ENCODE data around the gene DISP2. TPM values are rescaled to one million over a fixed set of nuclear protein-coding genes. Genes with fewer than 3 reads are reported as not detected.

Gene DISP2
- total RNA-seq, 1 experiment from 2014 or later = 0.43 TPM

- no peak overlapping the region for H3K4me3 ChIP-seq
- peaks cover 8% of the 10 kb centered on the region; the same call in 1 of the 2 replicates for H3K36me3 ChIP-seq
- no peak for DNase-seq
Measured at GRCh38 chr15:40416056-40416455, 58.0 kb downstream of the DISP2 start.

DNA sequence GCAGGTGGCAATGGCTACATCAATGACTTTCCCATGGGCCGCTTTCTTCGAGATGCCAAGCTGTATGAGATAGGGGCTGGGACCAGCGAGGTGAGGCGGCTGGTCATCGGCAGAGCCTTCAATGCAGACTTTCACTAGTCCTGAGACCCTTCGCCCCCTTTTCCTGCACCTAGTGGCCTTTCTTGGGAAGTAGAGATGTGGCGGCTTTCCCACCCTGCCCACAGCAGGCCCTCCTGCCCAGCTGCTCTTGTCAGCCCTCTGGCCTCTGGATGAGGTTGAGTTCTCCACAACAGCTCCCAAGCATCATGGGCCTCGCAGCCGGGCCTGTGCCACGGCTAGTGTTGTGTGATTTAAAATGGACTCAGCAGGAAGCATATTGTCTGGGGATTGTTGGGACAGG is 60.1 kb downstream of the DISP2 start:
- no peak for DNase-seq
- Histone ChIP-seq H3K27me3 (no peaks in the 10 kb centered on the region), H3K4me3 (no peak overlapping the region), H3K36me3 (peaks cover 3% of the 10 kb centered on the region; the same call in 1 of the 2 replicates), H3K9me3 (no peaks in the 10 kb centered on the region)

More at GRCh38 chr15:40416056-40416455, 58.0 kb downstream of the DISP2 start:
- H3K27me3 ChIP-seq = no peaks in the 10 kb centered on the region
- no peaks in the 10 kb centered on the region for H3K9me3 ChIP-seq

- H3K4me3 ChIP-seq = no peak overlapping the region
- DNase-seq = no peak
- no peaks in the 10 kb centered on the region for H3K27me3 ChIP-seq
- no peaks in the 10 kb centered on the region for H3K36me3 ChIP-seq
- H3K9me3 ChIP-seq = no peaks in the 10 kb centered on the region
Measured at GRCh38 chr15:40420071-40420713, 62.2 kb downstream of the DISP2 start.

DNA sequence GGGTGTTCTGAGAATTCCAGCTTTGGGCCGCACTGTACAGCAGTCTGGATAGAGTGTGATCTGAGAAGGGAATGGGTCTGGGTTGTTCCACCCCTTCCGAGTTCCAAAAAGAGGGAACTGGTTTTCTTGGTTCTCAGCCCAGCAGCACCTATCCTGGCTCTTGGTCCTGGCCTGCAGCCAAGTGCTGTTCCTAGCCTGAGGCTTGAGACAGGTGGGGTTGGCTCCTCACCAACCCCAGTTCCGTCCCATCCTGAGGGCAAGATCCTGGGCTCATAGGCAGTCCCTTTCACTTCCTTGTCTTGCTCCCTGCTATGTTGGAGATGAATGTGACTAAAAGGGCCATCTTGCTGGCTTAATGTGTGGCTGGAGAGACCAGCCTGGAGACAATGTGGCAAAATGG is 62.8 kb downstream of the DISP2 start:
- no peaks in the 10 kb centered on the region for H3K27me3 ChIP-seq
- no peak for DNase-seq
- H3K4me3 ChIP-seq = no peak overlapping the region
- H3K9me3 ChIP-seq = no peaks in the 10 kb centered on the region
- H3K36me3 ChIP-seq = no peaks in the 10 kb centered on the region

DNA sequence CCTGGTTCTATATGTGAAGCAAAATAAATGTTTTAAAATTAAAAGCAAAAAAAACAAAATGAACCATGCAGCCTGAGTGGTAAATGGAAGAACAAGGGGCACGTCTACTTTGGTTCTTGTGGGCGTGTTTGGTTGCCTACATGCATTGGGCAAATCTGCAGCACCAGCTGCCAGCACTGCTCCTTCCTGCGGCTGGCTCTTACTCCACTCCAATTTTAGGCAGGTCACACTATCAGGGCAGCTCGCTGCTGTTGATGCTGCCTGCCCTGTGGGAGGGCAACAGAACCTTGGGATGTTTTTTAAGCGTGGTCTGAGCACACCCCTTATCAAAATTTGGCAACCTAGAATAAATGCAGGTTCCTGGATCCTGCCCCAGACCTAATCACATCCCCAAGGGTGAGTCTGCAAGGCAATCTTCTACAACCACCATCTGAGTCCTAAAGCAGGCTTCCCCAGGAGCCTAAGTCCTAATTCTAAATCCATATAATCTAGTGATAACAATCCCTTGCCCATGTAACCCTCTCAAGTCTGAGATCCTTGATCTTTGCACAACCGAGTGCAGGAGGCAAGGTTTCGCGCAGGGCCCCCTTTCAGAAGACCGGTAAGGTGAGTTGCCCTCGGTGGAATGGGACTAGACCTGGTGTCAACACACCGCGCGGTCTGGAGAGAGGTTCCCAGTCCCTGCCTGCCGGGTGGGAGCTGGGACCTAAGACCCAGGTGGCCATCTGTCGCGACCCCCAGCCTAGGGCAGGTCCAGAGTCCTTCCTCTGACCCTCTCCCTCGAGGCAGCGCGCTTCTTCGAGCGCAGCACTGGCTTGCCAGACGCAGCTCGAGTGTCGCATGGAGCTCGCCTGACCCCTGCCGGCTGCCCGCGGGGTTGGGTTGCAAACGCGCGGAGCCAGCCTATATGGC is 63.5 kb downstream of the DISP2 start:
- H3K4me3 ChIP-seq = no peak overlapping the region
- H3K36me3 ChIP-seq = no peaks in the 10 kb centered on the region
- H3K9me3 ChIP-seq = no peaks in the 10 kb centered on the region
- H3K27me3 ChIP-seq = no peaks in the 10 kb centered on the region
- peak; percentile 49 for DNase-seq

- no peak for DNase-seq
- H3K9me3 ChIP-seq = no peaks in the 10 kb centered on the region
- no peaks in the 10 kb centered on the region for H3K27me3 ChIP-seq
- no peaks in the 10 kb centered on the region for H3K36me3 ChIP-seq
- no peak overlapping the region for H3K4me3 ChIP-seq
Measured at GRCh38 chr15:40424483-40425115, 66.6 kb downstream of the DISP2 start.

DNA sequence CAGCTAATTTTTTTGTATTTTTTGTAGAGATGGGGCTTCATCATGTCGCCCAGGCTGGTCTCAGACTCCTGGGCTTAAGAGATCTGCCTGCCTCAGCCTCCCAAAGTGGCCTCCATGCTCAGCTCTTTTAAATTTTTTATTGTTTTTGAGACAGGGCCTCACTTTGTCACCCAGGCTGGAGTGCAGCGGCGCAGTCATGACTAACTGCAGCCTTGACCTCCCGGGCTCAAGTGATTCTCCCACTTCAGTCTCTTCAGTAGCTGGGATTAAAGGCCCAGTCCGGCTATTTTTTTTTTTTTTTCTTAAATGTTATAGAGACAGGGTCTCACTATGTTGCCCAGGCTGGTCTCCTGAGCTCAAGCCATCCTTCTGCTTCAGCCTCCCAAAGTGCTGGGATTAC is 67.7 kb downstream of the DISP2 start:
- no peaks in the 10 kb centered on the region for H3K9me3 ChIP-seq
- H3K4me3 ChIP-seq = no peak overlapping the region
- DNase-seq = no peak
- H3K36me3 ChIP-seq = no peaks in the 10 kb centered on the region
- H3K27me3 ChIP-seq = no peaks in the 10 kb centered on the region

DNA sequence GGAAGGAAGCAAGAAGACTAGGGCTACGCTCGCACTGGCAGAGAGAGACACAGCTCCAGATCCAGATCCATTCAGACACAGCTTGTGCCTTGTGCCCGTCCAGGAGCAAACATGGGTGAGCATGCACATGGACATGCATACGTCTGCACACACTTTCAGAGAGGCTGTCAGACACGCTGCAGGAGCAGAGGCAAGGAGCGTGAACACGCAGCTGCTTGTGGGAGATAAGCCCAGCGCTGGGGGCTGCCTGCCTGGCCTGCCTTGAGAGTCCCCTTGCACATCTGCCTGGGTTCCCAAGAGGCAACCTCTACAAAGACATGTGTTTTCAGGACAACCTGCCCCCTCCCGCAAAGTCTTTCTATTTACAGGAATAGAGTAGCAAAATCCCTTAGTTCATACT is 69.2 kb downstream of the DISP2 start:
- no peak for DNase-seq
- no peaks in the 10 kb centered on the region for H3K27me3 ChIP-seq
- no peaks in the 10 kb centered on the region for H3K9me3 ChIP-seq
- no peaks in the 10 kb centered on the region for H3K36me3 ChIP-seq
- H3K4me3 ChIP-seq = no peak overlapping the region

DNA sequence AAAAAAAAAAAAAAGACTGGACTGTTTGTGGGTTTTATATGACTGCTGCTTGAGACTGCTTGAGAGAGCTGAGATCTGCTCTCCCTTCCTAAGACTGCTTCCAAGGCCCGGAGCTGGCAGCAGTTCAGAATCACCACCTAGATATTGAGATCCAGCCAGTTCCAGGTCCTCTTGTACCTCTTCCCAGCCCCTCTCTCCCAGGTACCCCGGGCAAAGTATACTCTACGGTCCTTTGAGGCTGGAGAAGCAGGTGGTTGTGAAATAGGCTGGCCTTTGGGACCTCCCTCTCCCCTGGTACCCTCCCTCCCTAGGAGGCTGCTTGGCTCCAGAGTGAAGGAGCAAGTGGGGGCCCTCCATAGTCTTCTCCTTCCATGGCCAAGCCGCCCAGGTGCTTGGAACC is 70.2 kb downstream of the DISP2 start:
- Histone ChIP-seq H3K36me3 (no peaks in the 10 kb centered on the region), H3K4me3 (no peak overlapping the region), H3K9me3 (no peaks in the 10 kb centered on the region), H3K27me3 (no peaks in the 10 kb centered on the region)
- DNase-seq = no peak

Other genes starting within 250 kb of the DISP2 start
- gene BMF, start 249.3 kb upstream of the DISP2 start, total RNA-seq (2014; rRNA removed; shearing (Covaris generic); ENCODE audit: low replicate concordance) = 0.20 TPM in 1 of 2 replicates, not detected in the other
- 49.2 and 55.0 TPM in 2 replicates for gene BUB1B, start 197.2 kb upstream of the DISP2 start, total RNA-seq (2014; rRNA removed; shearing (Covaris generic); ENCODE audit: low replicate concordance)
- 3.9 TPM in 1 of 2 replicates, not detected in the other for gene PAK6, start 119.2 kb upstream of the DISP2 start, total RNA-seq (2014; rRNA removed; shearing (Covaris generic); ENCODE audit: low replicate concordance)
- not detected in 2 replicates for gene ANKRD63, start 75.2 kb upstream of the DISP2 start, total RNA-seq (2014; rRNA removed; shearing (Covaris generic); ENCODE audit: low replicate concordance)
- gene PLCB2, start 50.3 kb upstream of the DISP2 start, total RNA-seq (2014; rRNA removed; shearing (Covaris generic); ENCODE audit: low replicate concordance) = not detected in 2 replicates
- 8.9 and 9.6 TPM in 2 replicates for gene INAFM2, start 34.5 kb upstream of the DISP2 start, total RNA-seq (2014; rRNA removed; shearing (Covaris generic); ENCODE audit: low replicate concordance)
- 4.0 and 8.2 TPM in 2 replicates for gene CCDC9B, start 17.3 kb upstream of the DISP2 start, total RNA-seq (2014; rRNA removed; shearing (Covaris generic); ENCODE audit: low replicate concordance)
- not detected in 2 replicates for gene PHGR1, start 7.2 kb upstream of the DISP2 start, total RNA-seq (2014; rRNA removed; shearing (Covaris generic); ENCODE audit: low replicate concordance)
- gene KNSTRN, start 24.5 kb downstream of the DISP2 start, total RNA-seq (2014; rRNA removed; shearing (Covaris generic); ENCODE audit: low replicate concordance) = 72.1 and 101 TPM in 2 replicates
- gene IVD, start 47.6 kb downstream of the DISP2 start, total RNA-seq (2014; rRNA removed; shearing (Covaris generic); ENCODE audit: low replicate concordance) = 25.6 and 43.7 TPM in 2 replicates
- gene BAHD1, start 82.7 kb downstream of the DISP2 start, total RNA-seq (2014; rRNA removed; shearing (Covaris generic); ENCODE audit: low replicate concordance) = 5.9 and 8.2 TPM in 2 replicates
- gene CHST14, start 112.8 kb downstream of the DISP2 start, total RNA-seq (2014; rRNA removed; shearing (Covaris generic); ENCODE audit: low replicate concordance) = 12.4 and 12.5 TPM in 2 replicates
- 9.3 and 59.4 TPM in 2 replicates for gene CCDC32, start 206.8 kb downstream of the DISP2 start, total RNA-seq (2014; rRNA removed; shearing (Covaris generic); ENCODE audit: low replicate concordance)
- 11.9 and 12.6 TPM in 2 replicates for gene RPUSD2, start 211.1 kb downstream of the DISP2 start, total RNA-seq (2014; rRNA removed; shearing (Covaris generic); ENCODE audit: low replicate concordance)
- 16.1 and 1,870 TPM in 2 replicates for gene KNL1, start 236.0 kb downstream of the DISP2 start, total RNA-seq (2014; rRNA removed; shearing (Covaris generic); ENCODE audit: low replicate concordance)